HG02973 (cell line): Measurements from ENCODE around the gene CDC42SE1.

Source experiments
- ATAC-seq: cut with Tn5 transposase; IDR thresholded peaks from one replicate; pipeline ENCODE4 v1.9.1; 2021; ENCODE audit warnings: moderate library complexity; ENCODE audit not compliant: unreplicated experiment

Gene CDC42SE1

DNA sequence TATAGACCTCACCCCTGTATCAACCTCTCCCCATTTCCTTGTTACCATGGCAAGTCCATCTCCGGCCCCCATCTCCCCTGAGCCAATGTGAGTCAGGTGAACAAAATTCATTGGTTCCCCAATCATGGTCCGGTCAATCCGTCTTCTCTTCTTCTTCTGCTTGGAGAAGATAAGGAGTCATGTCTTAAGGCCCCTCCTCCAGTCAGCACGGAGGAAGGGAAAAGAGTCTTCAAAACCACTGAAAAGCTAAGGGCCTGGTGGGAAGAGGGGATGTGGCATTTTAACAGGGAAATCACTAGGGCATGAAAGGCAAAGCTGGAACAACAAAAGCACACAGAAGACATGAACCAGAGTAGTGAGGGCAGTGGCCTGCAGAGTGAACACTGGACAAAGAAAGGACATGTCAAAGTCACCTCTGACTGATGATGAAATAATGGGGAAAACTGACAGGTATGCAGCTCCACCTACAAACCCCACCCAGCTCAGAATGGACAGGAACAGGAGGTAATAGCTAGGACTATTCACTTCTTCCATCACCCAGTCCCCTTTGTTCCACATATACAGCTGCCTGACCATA lies 4.4 kb downstream of the CDC42SE1 start:
- no peak for ATAC-seq

DNA sequence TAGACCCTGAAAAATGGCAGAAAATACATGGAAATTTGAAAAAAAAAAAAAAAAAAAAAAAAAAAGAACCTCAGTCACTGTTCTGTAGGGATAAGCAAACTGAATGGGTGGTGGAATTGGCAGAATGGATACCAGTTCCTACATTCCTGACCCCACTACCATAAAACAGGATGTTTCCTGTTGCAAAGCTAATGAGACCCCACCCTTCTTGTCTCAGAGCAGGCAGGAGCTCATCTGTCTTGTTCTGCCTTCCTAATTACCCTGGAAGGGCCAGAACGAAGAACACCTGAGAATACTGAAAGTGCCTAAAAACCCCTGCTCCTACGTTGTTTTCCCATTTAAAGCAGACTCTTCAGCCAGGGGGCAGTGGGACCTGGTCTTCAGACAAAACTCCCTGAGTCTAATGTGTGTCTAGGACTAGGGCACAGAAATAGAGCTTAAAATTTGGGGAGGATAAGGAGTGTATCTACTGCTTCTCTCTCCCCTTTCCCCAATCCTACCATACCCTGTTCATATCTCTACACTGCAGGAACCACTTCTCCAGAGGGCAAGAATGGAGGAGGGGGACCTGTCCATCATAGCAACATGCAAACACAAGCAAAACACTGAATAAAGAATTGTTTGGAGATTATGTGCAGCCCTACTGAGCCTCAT lies 7.9 kb downstream of the CDC42SE1 start:
- ATAC-seq: no peak

DNA sequence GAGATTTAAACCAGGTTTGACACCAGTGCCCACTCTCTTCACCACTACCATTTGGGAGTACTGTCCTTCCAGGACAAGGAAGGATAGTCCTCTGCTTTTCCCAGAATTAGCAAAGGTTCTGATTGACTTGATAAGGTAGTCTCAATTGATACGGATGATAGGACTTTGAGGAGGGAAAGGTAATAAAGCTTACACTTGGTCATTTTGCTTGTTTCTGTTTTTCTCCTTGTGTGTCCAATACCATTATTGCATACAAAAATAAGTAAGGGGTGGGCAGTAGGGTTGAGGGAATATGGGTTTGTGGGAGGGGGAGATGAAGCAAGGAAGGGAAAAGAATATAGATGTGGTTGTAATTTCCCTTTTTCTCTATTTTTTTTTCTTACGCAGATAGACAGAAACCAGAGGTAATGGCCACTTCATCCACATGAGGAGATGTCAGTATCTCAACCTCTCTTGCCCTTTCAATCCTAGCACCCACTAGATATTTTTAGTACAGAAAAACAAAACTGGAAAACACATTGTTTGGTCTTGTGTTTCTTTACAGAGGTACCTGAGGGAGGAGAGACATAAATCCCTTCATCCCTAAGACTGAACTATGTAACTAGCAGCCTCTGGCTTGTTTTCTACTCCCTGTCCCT lies 9.3 kb downstream of the CDC42SE1 start:
- no peak for ATAC-seq

DNA sequence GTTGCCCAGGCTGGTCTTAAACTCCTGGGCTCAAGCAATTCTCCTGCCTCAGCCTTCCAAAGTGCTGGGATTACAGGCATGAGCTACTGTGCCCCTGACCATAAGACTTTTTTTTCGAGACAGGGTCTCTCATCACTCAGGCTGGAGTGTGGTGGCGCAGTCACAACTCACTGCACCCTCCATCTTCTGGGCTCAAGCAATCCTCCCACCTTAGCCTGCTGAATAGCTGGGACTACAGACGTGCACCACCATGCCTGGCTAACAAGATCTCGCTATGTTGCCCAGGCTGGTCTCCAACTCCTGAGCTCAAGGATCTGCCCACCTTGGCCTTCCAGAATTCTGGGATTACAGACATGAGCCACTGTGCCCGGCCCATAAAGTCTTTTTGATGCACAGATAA lies 10.0 kb downstream of the CDC42SE1 start:
- ATAC-seq: no peak

- no peak for ATAC-seq
These were observed 10.8 kb downstream of the CDC42SE1 start for GRCh38 chr1:151048645-151049032.

DNA sequence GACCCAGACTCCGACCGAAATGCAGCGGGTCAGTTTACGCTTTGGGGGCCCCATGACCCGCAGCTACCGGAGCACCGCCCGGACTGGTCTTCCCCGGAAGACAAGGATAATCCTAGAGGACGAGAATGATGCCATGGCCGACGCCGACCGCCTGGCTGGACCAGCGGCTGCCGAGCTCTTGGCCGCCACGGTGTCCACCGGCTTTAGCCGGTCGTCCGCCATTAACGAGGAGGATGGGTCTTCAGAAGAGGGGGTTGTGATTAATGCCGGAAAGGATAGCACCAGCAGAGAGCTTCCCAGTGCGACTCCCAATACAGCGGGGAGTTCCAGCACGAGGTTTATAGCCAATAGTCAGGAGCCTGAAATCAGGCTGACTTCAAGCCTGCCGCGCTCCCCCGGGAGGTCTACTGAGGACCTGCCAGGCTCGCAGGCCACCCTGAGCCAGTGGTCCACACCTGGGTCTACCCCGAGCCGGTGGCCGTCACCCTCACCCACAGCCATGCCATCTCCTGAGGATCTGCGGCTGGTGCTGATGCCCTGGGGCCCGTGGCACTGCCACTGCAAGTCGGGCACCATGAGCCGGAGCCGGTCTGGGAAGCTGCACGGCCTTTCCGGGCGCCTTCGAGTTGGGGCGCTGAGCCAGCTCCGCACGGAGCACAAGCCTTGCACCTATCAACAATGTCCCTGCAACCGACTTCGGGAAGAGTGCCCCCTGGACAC lies 11.3 kb downstream of the CDC42SE1 start:
- peak; percentile 63 for ATAC-seq

DNA sequence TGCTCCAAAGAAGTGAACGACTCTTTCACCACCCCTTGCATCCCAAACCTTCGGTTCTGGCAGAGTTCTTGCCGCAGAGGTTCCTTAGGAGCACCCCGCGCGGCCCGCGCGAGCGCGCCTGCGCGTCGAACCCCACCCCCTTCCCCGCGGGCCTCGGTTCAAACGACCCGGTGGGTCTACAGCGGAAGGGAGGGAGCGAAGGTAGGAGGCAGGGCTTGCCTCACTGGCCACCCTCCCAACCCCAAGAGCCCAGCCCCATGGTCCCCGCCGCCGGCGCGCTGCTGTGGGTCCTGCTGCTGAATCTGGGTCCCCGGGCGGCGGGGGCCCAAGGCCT lies 11.9 kb downstream of the CDC42SE1 start, which contains the start of gene C1orf56:
TSS of gene C1orf56 (plus strand) at position 161 of the 334 bp plus-strand sequence. CDS start at position 258, 97 bp downstream.
- peak; percentile 36 for ATAC-seq

GRCh38 chr1:151043163-151043562 lies 16.3 kb downstream of the CDC42SE1 start:
- no peak for ATAC-seq

- ATAC-seq: no peak
These were observed 19.9 kb downstream of the CDC42SE1 start for GRCh38 chr1:151039521-151039920.

GRCh38 chr1:151037032-151037431 lies 22.4 kb downstream of the CDC42SE1 start:
- no peak for ATAC-seq

DNA sequence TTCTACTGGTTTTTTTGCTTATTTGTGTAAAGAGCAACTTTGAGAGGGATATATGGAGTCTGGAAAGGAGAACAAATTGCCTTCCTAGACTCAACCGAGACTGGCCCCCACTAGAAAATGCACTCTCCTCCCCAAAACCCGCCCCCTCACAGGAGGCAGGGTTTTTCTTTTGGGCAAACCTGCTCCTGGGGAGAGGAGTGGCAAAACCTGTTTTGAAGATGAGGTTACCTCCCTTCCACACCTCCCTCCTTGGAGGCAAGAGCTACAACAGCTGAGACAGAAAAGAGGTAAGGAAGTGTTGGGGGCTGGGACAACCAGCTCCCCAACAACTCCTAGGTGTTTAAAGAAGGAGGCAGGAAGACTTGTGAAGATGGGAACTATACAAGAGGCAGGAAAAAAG lies 23.1 kb downstream of the CDC42SE1 start, which contains the start of gene BNIPL:
TSS of gene BNIPL (plus strand) at position 231 of the 400 bp plus-strand sequence. CDS start at position 371, 140 bp downstream.
- ATAC-seq: no peak

GRCh38 chr1:151035167-151035566 lies 24.3 kb downstream of the CDC42SE1 start:
- ATAC-seq: no peak

GRCh38 chr1:151032164-151032563 lies 27.3 kb downstream of the CDC42SE1 start:
- ATAC-seq: no peak

GRCh38 chr1:151026460-151026859 lies 33.0 kb downstream of the CDC42SE1 start:
- ATAC-seq: no peak

GRCh38 chr1:151024540-151025146 lies 34.8 kb downstream of the CDC42SE1 start:
- ATAC-seq: no peak

DNA sequence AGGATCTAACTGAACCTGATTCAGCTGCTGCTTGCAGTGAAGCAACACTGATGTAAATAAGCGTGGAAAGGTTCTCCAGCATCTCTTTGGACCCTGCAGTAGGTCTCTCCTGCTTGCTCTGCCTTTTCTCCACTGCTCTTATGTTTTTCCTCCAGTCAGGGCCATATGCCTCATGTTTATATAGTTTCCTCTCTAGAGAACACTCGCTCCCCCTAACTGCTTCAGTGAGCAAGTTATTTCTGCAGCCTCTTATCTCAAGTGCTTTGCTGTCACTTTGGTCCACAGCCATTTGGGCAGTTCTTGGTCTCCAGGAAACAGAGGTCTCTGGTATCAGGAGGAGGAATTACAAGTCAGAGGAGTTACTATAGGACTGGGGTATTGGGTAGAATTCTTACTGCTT lies 45.9 kb downstream of the CDC42SE1 start:
- no peak for ATAC-seq

GRCh38 chr1:151012684-151013471 lies 46.5 kb downstream of the CDC42SE1 start:
- no peak for ATAC-seq

DNA sequence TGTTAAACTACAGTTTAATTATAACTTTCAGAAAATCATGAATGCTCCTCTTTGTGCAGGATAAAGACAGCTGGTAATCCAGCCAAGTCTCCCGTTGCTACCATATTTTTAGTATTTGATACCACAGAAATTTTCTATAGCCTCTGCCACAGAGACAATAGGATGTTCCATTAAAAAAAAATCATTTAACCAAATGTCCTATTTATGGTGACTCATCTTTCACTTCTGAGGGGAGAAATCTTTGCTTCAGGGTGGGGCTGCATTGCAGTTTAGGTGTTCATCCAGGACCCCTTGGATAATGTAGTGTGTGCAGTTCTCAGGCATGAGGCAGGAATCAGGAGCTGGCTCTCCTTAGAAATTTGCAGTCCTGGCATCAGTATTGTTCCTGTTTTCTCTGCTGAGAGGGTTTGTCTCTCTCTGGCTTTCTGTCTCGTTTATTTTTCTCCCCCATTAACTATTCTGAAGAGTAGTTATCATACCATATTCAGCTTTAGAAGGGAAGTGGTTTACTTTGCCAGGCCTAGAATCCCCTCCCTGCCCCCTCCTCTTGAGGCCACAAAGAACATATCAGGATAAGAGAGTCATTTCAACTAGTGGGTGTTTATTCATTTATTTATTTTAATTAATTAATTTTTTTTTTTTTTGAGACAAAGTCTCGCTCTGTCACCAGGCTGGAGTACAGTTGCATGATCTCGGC lies 48.1 kb downstream of the CDC42SE1 start:
- no peak for ATAC-seq

DNA sequence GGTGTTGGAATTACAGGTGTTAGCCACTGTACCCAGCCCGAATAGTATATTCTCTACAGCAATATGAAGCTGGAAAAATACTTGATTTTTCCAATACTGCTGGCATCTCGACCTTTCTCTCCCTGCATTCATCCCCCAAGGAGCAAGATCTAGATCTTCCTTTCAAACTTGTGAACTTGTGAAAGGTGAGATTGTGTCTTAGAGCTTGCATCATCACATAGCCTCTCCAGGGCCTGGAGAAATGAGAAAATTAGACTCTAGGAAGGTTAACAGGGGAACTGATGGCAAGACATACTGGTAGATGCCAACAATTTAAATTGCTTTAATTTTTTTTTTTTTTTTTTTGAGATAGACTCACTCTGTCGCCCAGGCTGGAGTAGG lies 49.1 kb downstream of the CDC42SE1 start:
- ATAC-seq: no peak
